OCI-LY3 (cell line): ENCODE data around the gene ANKRD44.

ENCODE experiments used
- H2AFZ ChIP-seq: fragments of 200-600, 300-600 bp; shearing (Covaris generic); 2 replicates; pipeline ENCODE4 v1.6.0; 2014; ENCODE audit warnings: antibody characterized with exemption, low read depth, low read length
- H3K27ac ChIP-seq: fragments of 200-600, 300-600 bp; sonication (generic); 2 replicates; pipeline ENCODE4 v1.5.1; 2014; ENCODE audit warnings: mild to moderate bottlenecking, low read length, moderate library complexity, mixed read lengths
- H3K27me3 ChIP-seq: fragments of 200-600, 300-600 bp; sonication (generic); 2 replicates; pipeline ENCODE4 v1.6.1; 2014; ENCODE audit warnings: low read depth, low read length, mixed read lengths
- H3K36me3 ChIP-seq: fragments of 200-600, 300-600 bp; sonication (generic); replicated peaks from 2 replicates; pipeline ENCODE3; 2014; ENCODE audit warnings: low read depth, low read length, mixed read lengths
- H3K4me1 ChIP-seq: fragments of 300-600, 200-600 bp; sonication (generic); 2 replicates; pipeline ENCODE4 v1.6.1; 2014; ENCODE audit warnings: low read length, mixed read lengths
- H3K4me2 ChIP-seq: fragments of 200-600, 300-600 bp; sonication (generic); 2 replicates; pipeline ENCODE4 v1.6.1; 2014; ENCODE audit warnings: low read length, mixed read lengths
- H3K4me3 ChIP-seq: fragments of 300-600, 200-600 bp; sonication (generic); 2 replicates; pipeline ENCODE4 v1.5.1; 2014; ENCODE audit warnings: antibody characterized with exemption, mild to moderate bottlenecking, low read length, moderate library complexity
- H3K79me2 ChIP-seq: fragments of 300-600, 200-600 bp; shearing (Covaris generic); 2 replicates; pipeline ENCODE4 v1.6.1; 2014; ENCODE audit warnings: mild to moderate bottlenecking, low read length, mixed read lengths
- H3K9ac ChIP-seq: fragments of 300-600, 200-600 bp; shearing (Covaris generic); 2 replicates; pipeline ENCODE4 v1.6.0; 2014; ENCODE audit warnings: mild to moderate bottlenecking, low read length, moderate library complexity
- H3K9me3 ChIP-seq: fragments of 200-600, 300-600 bp; shearing (Covaris generic); 2 replicates; pipeline ENCODE4 v1.6.1; 2014; ENCODE audit warnings: low read length, mixed read lengths; ENCODE audit not compliant: insufficient read depth
- H4K20me1 ChIP-seq: fragments of 200-600, 300-600 bp; sonication (generic); 2 replicates; pipeline ENCODE4 v1.6.1; 2016; ENCODE audit warnings: low read length, mixed read lengths; ENCODE audit not compliant: insufficient read depth
- CTCF ChIP-seq: fragments of 200-600, 300-600 bp; sonication (generic); IDR thresholded peaks from 2 replicates; pipeline ENCODE4 v1.5.1; 2014; ENCODE audit warnings: antibody characterized with exemption, low read length, low read depth
- EZH2phosphoT487 ChIP-seq: fragments of 200-600 bp; shearing (Covaris generic); IDR thresholded peaks from 2 replicates; pipeline ENCODE4 v1.6.1; 2018; ENCODE audit warnings: antibody characterized with exemption, mixed run types, low read depth

The ANKRD44 gene

GRCh38 chr2:197216361-197216979 lies 94.1 kb downstream of the ANKRD44 start:
- Histone ChIP-seq H2AFZ (no peak overlapping the region), H3K27me3 (no peaks in the 10 kb centered on the region), H3K27ac (peak overlapping the region; percentile 88), H3K36me3 (no peaks in the 10 kb centered on the region), H4K20me1 (no peaks in the 10 kb centered on the region), H3K9ac (peak overlapping the region; percentile 66), H3K9me3 (no peaks in the 10 kb centered on the region), H3K79me2 (0 out of 2 replicates have a peak, but pooled peaks cover 5% of the 10 kb centered on the region), H3K4me1 (peaks cover 54% of the 10 kb centered on the region), H3K4me3 (peak overlapping the region; percentile 69), H3K4me2 (peak overlapping the region; percentile 92)
- no peak for TF ChIP-seq EZH2phosphoT487
- TF ChIP-seq CTCF = no peak

GRCh38 chr2:197215748-197216360 lies 94.7 kb downstream of the ANKRD44 start:
- Histone ChIP-seq H3K4me3 (peak overlapping the region; percentile 69), H3K79me2 (0 out of 2 replicates have a peak, but pooled peaks cover 5% of the 10 kb centered on the region), H3K27ac (peak overlapping the region; percentile 88), H4K20me1 (no peaks in the 10 kb centered on the region), H3K4me2 (peak overlapping the region; percentile 92), H3K9me3 (no peaks in the 10 kb centered on the region), H3K9ac (peak overlapping the region; percentile 66), H3K27me3 (no peaks in the 10 kb centered on the region), H3K4me1 (peaks cover 55% of the 10 kb centered on the region), H3K36me3 (no peaks in the 10 kb centered on the region), H2AFZ (no peak overlapping the region)
- TF ChIP-seq CTCF (no peak), EZH2phosphoT487 (no peak)

- H3K4me2 ChIP-seq = peak overlapping the region; percentile 11; the same call in 1 of the 2 replicates
- 0 out of 2 replicates have a peak, but pooled peaks cover 7% of the 10 kb centered on the region for H3K79me2 ChIP-seq
- H3K36me3 ChIP-seq = no peaks in the 10 kb centered on the region
- H3K27me3 ChIP-seq = no peaks in the 10 kb centered on the region
- no peak overlapping the region for H3K9ac ChIP-seq
- no peak overlapping the region for H3K27ac ChIP-seq
- H4K20me1 ChIP-seq = no peaks in the 10 kb centered on the region
- H2AFZ ChIP-seq = no peak overlapping the region
- no peak overlapping the region for H3K4me3 ChIP-seq
- TF ChIP-seq CTCF (no peak), EZH2phosphoT487 (no peak)
- peaks cover 73% of the 10 kb centered on the region for H3K4me1 ChIP-seq
- no peaks in the 10 kb centered on the region for H3K9me3 ChIP-seq
Observed at GRCh38 chr2:197212344-197213262, 98.0 kb downstream of the ANKRD44 start.

- Histone ChIP-seq H3K4me2 (no peak overlapping the region), H2AFZ (no peak overlapping the region), H3K9ac (no peak overlapping the region), H3K36me3 (no peaks in the 10 kb centered on the region), H3K9me3 (no peaks in the 10 kb centered on the region), H3K4me3 (no peak overlapping the region), H3K27ac (no peak overlapping the region), H3K4me1 (peaks cover 73% of the 10 kb centered on the region), H3K27me3 (no peaks in the 10 kb centered on the region), H3K79me2 (0 out of 2 replicates have a peak, but pooled peaks cover 7% of the 10 kb centered on the region), H4K20me1 (no peaks in the 10 kb centered on the region)
- no peak for TF ChIP-seq EZH2phosphoT487
Observed at GRCh38 chr2:197211881-197212342, 98.7 kb downstream of the ANKRD44 start.
